ENCODE measurements around the gene F5.

F5 gene

DNA sequence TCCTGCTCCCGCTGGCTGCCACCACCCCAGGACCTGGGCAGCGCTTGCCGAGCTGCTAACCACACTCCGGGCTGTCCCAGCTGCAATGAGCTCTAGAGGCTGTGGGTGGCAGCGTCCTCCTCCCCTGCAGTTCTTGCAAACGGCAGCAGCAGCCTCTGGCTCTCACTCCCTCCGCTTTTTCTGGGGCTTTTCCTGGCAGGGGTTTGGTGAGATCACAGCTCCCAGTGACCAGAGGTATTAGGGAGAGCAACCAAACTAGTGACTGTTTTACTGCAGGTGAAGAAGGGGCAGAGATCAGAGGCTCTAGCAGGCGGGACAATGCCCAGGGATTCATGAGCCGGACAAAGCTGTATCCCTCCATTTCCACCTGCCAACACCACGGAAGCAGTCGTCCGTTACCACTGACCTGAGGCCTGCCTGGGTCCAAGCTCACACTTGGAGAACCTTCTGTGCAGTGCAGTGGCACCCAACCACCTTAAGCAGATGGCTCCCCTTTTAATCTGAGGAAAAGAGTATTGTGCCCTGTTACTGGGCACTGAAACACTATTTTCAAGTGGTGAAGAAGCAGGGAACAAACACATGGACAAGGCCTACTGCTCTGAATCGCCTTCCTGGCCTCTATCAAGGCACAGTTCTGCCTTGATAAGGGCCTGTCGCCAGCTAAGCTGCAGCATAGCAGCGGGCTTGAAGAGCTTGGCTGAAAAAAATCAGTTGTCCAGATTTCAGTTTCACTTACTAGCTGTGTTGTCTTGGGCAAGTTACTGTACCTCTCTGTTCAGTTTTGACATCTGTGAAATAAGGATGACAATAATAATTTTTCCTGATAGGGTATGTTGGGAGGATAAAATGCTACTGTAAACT, at the start of gene F5:
TSS of gene F5 (minus strand) at position 87 of the 861 bp plus-strand sequence. CDS start 95 bp downstream, outside the sequence.
- peak; percentile 24 for DNase-seq (ENCODE audit: low read depth)

DNA sequence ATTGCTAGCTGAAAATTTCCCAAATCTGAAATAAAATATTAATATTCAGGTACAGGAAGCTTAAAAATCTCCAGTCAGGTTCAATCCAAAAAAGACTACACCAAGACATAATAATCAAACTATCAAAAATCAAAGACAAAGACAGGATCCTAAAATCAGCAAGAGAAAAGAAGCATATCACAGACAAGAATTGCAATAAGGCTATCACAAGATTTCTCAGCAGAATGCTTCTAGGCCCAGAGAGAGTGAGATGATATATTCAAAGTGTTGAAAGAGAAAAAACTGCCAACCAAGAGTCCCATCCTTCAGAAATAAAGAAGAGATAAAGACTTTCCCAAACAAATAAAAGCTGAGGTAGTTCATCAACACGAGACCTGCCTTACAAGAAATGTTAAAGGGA, 48.6 kb upstream of the F5 start:
- DNase-seq (ENCODE audit: low read depth): no peak

GRCh38 chr1:169634145-169634544, 47.9 kb upstream of the F5 start:
- DNase-seq (ENCODE audit: low read depth): no peak

GRCh38 chr1:169631249-169631648, 45.0 kb upstream of the F5 start:
- DNase-seq (ENCODE audit: low read depth): no peak

GRCh38 chr1:169630006-169630405, 43.7 kb upstream of the F5 start, which contains the start of gene SELP:
Gene SELP (minus strand): TSS chr1:169630124. CDS start chr1:169630074, 50 bp downstream.
- DNase-seq (ENCODE audit: low read depth): no peak

- DNase-seq (ENCODE audit: low read depth): no peak
Measured at GRCh38 chr1:169624912-169625311, 38.6 kb upstream of the F5 start.

DNA sequence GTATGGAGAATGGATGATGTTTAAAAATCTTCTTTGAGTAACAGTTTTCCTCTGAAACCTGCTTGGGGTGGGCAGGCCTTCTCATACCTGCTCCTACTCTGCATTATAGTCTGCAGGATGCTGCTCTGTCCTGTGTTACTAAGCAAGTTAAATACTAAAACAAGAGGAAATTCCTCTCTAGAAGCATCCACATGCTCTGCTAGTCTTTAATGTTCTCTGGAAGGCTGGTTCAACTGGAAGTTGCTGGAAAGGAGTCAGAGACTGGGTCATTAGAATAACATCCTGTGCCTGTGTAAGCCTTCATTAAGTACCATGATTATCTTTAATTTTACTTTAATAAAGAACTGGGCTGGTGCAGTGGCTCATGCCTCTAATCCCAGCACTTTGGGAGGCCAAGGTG, 37.8 kb upstream of the F5 start:
- no peak for DNase-seq (ENCODE audit: low read depth)

GRCh38 chr1:169623132-169623926, 37.0 kb upstream of the F5 start:
- no peak for DNase-seq (ENCODE audit: low read depth)

- no peak for DNase-seq (ENCODE audit: low read depth)
Measured at GRCh38 chr1:169620565-169620964, 34.3 kb upstream of the F5 start.

DNA sequence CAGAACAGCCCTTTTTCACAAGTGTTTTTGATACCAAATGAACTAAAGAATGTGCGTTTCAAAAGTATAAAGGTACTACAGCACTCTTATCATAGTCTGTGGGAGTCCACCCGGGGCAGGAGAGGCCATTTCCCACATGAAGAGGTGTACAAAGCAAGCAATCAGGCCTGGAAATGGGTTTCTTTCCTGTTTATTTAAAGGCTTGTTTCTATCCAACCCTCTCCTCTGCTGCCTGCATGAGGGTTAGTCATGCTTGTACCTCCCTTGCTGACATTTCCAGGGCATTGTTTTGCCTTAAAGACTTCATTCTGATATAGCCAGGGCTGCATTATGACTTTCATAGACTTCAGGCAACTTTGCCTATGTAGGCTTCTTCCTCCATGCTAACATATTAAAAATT, 32.1 kb upstream of the F5 start:
- DNase-seq (ENCODE audit: low read depth): no peak

DNA sequence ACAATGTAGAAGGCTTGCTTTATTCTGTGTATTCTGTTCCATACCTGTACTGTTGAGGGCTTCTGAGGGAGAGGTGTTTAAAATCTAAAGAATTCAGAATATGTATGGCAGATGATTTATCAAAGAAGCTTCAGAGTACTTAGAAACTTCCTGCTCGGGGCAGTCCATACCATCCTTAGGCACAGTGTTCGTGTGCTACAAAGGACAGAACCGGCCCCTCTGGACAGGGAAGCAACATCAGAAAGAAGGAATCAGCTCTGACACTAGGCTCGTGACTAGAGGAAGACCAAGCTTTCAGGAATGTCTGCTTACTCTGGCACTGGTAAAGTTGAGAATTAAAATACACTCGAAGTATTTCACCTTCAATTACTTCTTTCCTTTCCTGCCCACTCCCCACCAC, 29.5 kb upstream of the F5 start:
- DNase-seq (ENCODE audit: low read depth): no peak

DNA sequence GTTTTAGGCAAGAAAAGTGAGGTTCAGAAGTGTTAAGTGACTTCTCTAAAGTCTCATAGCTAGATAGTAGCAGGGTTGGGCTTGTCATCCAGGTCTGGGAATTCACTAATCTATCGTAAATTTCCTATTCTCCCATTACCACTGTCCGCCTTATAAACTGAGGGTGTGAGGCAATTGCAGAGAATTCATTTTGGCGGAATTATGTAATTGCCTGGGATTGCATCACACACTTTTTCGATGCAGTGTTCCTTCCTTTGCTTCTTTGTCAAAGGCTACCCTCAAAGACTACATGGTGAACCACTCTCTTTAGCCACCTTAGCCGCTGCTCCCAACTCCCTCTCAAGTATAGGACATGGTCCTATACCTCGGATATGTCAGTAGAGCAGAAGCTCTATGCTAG, 24.6 kb upstream of the F5 start:
- no peak for DNase-seq (ENCODE audit: low read depth)

DNA sequence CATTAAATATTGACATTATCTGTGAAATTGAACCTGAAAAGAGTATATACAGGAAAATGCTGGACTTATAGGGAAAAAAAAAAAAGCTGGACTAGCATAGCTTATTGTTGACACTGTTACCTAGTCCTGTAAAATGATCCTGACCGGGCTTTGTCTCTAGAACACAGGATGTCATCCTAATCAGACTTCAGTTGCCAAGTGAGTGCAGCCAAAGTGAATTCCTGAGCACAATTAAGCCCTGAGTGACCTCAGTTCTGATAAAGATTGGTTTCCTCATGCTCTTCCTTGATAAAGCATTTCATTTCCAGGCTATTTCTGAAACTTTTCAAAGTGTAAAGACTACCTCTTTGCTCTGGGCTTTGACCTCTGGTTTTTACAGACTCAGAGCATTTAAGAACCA, 23.8 kb upstream of the F5 start:
- no peak for DNase-seq (ENCODE audit: low read depth)

GRCh38 chr1:169608226-169608625, 21.9 kb upstream of the F5 start:
- DNase-seq (ENCODE audit: low read depth): no peak

- no peak for DNase-seq (ENCODE audit: low read depth)
Measured at GRCh38 chr1:169604781-169605560, 18.7 kb upstream of the F5 start.

- peak; percentile 10 for DNase-seq (ENCODE audit: low read depth)
Measured at GRCh38 chr1:169601096-169601881, 15.0 kb upstream of the F5 start.

- no peak for DNase-seq (ENCODE audit: low read depth)
Measured at GRCh38 chr1:169595764-169596711, 9.8 kb upstream of the F5 start.

GRCh38 chr1:169594391-169594790, 8.1 kb upstream of the F5 start:
- DNase-seq (ENCODE audit: low read depth): no peak

GRCh38 chr1:169590932-169591331, 4.7 kb upstream of the F5 start:
- no peak for DNase-seq (ENCODE audit: low read depth)

GRCh38 chr1:169588785-169589485, 2.7 kb upstream of the F5 start:
- no peak for DNase-seq (ENCODE audit: low read depth)

Measured in fibroblast of the conjunctiva (primary cell).